SH-SY5Y (cell line): ENCODE data around the gene MACROD2.

Source experiments
- GATA2 ChIP-seq: IDR thresholded peaks from 2 replicates; pipeline ENCODE4 v1.6.1; 2011; ENCODE audit warnings: mild to moderate bottlenecking, low read depth, low read length
- GATA3 ChIP-seq: IDR thresholded peaks from 2 replicates; pipeline ENCODE4 v1.6.1; 2011; ENCODE audit warnings: low read depth, mild to moderate bottlenecking, low read length, moderate library complexity

GRCh38 chr20:15036948-15037347, 1041.6 kb downstream of the MACROD2 start:
- no peak for TF ChIP-seq GATA2
- TF ChIP-seq GATA3, result no peak
